ENCODE results near the gene TUNAR.

The TUNAR gene

DNA sequence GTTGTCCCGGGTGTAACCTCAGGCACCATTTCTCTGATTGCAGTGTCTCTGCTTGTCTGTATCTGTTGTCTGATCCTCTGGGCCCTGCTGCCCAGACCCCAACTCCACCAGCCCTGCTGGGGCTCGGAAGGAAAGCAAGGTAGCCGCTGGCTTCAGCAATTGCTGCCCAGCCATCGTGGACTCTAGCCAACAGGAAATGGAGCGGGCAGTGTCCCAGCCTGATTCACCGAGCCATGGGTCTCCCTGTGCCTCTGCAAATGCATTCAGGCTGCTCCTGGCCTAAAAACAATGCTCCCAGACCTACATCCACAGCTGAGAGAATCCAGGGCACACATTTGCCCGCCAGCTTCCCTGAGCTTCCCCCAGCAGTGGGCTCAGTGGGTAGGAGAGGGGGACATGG lies 9.2 kb downstream of the TUNAR start:
- ATAC-seq, result peak; percentile 86
- TF ChIP-seq ZC3H10 (CRISPR knock-in tag; IDR thresholded peaks at IDR 0.05), result no peak
- TF ChIP-seq RARB (CRISPR knock-in tag; IDR thresholded peaks at IDR 0.05), result no peak
- TF ChIP-seq, protein P1, sequence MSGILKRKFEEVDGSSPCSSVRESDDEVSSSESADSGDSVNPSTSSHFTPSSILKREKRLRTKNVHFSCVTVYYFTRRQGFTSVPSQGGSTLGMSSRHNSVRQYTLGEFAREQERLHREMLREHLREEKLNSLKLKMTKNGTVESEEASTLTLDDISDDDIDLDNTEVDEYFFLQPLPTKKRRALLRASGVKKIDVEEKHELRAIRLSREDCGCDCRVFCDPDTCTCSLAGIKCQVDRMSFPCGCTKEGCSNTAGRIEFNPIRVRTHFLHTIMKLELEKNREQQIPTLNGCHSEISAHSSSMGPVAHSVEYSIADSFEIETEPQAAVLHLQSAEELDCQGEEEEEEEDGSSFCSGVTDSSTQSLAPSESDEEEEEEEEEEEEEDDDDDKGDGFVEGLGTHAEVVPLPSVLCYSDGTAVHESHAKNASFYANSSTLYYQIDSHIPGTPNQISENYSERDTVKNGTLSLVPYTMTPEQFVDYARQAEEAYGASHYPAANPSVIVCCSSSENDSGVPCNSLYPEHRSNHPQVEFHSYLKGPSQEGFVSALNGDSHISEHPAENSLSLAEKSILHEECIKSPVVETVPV (CRISPR knock-in tag; IDR thresholded peaks at IDR 0.05), result no peak
- no peak for TF ChIP-seq TOX (CRISPR knock-in tag; IDR thresholded peaks at IDR 0.05; ENCODE audit: borderline replicate concordance)
- TF ChIP-seq PPARA (CRISPR knock-in tag; IDR thresholded peaks at IDR 0.05; ENCODE audit: borderline replicate concordance), result no peak
- TF ChIP-seq ZFP30 (CRISPR knock-in tag; IDR thresholded peaks at IDR 0.05), result no peak
- TF ChIP-seq OSR1 (CRISPR knock-in tag; IDR thresholded peaks at IDR 0.05), result no peak
- no peak for TF ChIP-seq SNAI2 (CRISPR knock-in tag; IDR thresholded peaks at IDR 0.05)
- TF ChIP-seq ARNTL (CRISPR knock-in tag; IDR thresholded peaks at IDR 0.05; ENCODE audit: borderline replicate concordance, low read depth), result no peak
- no peak for TF ChIP-seq ZNF70 (CRISPR knock-in tag; IDR thresholded peaks at IDR 0.05)
- no peak for TF ChIP-seq ZNF8 (CRISPR knock-in tag; IDR thresholded peaks at IDR 0.05)
- TF ChIP-seq TCF4 (CRISPR knock-in tag; IDR thresholded peaks at IDR 0.05; ENCODE audit: borderline replicate concordance), result no peak
- no peak for TF ChIP-seq ZFP3 (CRISPR knock-in tag; IDR thresholded peaks at IDR 0.05)
- TF ChIP-seq, protein P2, sequence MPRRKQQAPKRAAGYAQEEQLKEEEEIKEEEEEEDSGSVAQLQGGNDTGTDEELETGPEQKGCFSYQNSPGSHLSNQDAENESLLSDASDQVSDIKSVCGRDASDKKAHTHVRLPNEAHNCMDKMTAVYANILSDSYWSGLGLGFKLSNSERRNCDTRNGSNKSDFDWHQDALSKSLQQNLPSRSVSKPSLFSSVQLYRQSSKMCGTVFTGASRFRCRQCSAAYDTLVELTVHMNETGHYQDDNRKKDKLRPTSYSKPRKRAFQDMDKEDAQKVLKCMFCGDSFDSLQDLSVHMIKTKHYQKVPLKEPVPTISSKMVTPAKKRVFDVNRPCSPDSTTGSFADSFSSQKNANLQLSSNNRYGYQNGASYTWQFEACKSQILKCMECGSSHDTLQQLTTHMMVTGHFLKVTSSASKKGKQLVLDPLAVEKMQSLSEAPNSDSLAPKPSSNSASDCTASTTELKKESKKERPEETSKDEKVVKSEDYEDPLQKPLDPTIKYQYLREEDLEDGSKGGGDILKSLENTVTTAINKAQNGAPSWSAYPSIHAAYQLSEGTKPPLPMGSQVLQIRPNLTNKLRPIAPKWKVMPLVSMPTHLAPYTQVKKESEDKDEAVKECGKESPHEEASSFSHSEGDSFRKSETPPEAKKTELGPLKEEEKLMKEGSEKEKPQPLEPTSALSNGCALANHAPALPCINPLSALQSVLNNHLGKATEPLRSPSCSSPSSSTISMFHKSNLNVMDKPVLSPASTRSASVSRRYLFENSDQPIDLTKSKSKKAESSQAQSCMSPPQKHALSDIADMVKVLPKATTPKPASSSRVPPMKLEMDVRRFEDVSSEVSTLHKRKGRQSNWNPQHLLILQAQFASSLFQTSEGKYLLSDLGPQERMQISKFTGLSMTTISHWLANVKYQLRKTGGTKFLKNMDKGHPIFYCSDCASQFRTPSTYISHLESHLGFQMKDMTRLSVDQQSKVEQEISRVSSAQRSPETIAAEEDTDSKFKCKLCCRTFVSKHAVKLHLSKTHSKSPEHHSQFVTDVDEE (CRISPR knock-in tag; IDR thresholded peaks at IDR 0.05), result no peak
- no peak for TF ChIP-seq ISL1 (CRISPR knock-in tag; IDR thresholded peaks at IDR 0.05)
- no peak for TF ChIP-seq CSDC2 (CRISPR knock-in tag; IDR thresholded peaks at IDR 0.05)
- TF ChIP-seq, protein P3, sequence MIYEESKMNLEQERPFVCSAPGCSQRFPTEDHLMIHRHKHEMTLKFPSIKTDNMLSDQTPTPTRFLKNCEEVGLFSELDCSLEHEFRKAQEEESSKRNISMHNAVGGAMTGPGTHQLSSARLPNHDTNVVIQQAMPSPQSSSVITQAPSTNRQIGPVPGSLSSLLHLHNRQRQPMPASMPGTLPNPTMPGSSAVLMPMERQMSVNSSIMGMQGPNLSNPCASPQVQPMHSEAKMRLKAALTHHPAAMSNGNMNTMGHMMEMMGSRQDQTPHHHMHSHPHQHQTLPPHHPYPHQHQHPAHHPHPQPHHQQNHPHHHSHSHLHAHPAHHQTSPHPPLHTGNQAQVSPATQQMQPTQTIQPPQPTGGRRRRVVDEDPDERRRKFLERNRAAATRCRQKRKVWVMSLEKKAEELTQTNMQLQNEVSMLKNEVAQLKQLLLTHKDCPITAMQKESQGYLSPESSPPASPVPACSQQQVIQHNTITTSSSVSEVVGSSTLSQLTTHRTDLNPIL (CRISPR knock-in tag; IDR thresholded peaks at IDR 0.05; ENCODE audit: low read depth), result no peak
- no peak for TF ChIP-seq ESRRG (CRISPR knock-in tag; IDR thresholded peaks at IDR 0.05)

DNA sequence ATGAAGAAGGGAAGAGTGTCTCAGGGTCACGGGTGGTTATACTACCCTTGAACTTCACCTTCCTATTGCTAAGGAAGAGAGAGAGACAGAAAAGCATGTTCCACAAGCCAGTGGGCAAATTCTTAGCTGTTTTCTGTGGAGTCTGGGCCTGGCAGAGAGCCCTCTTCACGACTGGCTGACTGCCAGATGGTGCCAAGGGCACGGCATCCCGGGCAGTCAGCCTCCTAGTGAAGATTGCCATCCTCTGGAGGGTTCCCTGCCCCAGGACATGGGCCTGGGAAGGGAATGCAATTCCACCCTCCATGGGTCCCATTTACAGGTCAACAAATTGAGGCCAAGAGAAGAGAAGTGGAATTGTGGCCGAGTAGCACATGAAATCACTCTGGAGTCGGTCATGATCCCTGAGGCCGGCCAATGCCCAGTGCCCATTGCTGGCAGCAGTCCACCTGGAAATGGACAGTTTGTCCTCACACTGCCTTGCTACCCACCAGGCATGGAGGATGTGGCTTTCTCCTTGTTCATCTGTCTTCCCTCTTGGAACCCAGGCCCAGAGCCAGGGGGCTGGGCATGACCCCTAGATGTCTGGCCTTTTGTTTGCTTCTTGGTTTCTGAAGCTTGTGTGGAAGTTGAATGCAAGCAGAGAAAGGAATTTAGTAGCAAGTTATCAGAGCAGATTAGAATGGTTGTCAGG lies 9.9 kb downstream of the TUNAR start:
- TF ChIP-seq TOX (CRISPR knock-in tag; IDR thresholded peaks at IDR 0.05; ENCODE audit: borderline replicate concordance), result no peak
- TF ChIP-seq CSDC2 (CRISPR knock-in tag; IDR thresholded peaks at IDR 0.05), result no peak
- no peak for TF ChIP-seq ESRRG (CRISPR knock-in tag; IDR thresholded peaks at IDR 0.05)
- no peak for TF ChIP-seq ZFP30 (CRISPR knock-in tag; IDR thresholded peaks at IDR 0.05)
- TF ChIP-seq GLIS3 (CRISPR knock-in tag; IDR thresholded peaks at IDR 0.05), result no peak
- TF ChIP-seq, protein P4, sequence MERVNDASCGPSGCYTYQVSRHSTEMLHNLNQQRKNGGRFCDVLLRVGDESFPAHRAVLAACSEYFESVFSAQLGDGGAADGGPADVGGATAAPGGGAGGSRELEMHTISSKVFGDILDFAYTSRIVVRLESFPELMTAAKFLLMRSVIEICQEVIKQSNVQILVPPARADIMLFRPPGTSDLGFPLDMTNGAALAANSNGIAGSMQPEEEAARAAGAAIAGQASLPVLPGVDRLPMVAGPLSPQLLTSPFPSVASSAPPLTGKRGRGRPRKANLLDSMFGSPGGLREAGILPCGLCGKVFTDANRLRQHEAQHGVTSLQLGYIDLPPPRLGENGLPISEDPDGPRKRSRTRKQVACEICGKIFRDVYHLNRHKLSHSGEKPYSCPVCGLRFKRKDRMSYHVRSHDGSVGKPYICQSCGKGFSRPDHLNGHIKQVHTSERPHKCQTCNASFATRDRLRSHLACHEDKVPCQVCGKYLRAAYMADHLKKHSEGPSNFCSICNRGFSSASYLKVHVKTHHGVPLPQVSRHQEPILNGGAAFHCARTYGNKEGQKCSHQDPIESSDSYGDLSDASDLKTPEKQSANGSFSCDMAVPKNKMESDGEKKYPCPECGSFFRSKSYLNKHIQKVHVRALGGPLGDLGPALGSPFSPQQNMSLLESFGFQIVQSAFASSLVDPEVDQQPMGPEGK (CRISPR knock-in tag; IDR thresholded peaks at IDR 0.05; ENCODE audit: borderline replicate concordance), result no peak
- TF ChIP-seq, protein P1 (CRISPR knock-in tag; IDR thresholded peaks at IDR 0.05), result no peak
- no peak for TF ChIP-seq PPARA (CRISPR knock-in tag; IDR thresholded peaks at IDR 0.05; ENCODE audit: borderline replicate concordance)
- no peak for TF ChIP-seq ZC3H10 (CRISPR knock-in tag; IDR thresholded peaks at IDR 0.05)
- no peak for TF ChIP-seq SNAI2 (CRISPR knock-in tag; IDR thresholded peaks at IDR 0.05)
- TF ChIP-seq TCF4 (CRISPR knock-in tag; IDR thresholded peaks at IDR 0.05; ENCODE audit: borderline replicate concordance), result no peak
- TF ChIP-seq ARNTL (CRISPR knock-in tag; IDR thresholded peaks at IDR 0.05; ENCODE audit: borderline replicate concordance, low read depth), result no peak
- no peak for TF ChIP-seq BACH2 (CRISPR knock-in tag; IDR thresholded peaks at IDR 0.05; ENCODE audit: borderline replicate concordance)
- TF ChIP-seq, protein P5, sequence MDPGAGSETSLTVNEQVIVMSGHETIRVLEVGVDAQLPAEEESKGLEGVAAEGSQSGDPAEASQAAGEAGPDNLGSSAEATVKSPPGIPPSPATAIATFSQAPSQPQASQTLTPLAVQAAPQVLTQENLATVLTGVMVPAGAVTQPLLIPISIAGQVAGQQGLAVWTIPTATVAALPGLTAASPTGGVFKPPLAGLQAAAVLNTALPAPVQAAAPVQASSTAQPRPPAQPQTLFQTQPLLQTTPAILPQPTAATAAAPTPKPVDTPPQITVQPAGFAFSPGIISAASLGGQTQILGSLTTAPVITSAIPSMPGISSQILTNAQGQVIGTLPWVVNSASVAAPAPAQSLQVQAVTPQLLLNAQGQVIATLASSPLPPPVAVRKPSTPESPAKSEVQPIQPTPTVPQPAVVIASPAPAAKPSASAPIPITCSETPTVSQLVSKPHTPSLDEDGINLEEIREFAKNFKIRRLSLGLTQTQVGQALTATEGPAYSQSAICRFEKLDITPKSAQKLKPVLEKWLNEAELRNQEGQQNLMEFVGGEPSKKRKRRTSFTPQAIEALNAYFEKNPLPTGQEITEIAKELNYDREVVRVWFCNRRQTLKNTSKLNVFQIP (CRISPR knock-in tag; IDR thresholded peaks at IDR 0.05; ENCODE audit: borderline replicate concordance, low read depth), result no peak
- no peak for TF ChIP-seq OSR1 (CRISPR knock-in tag; IDR thresholded peaks at IDR 0.05)
- TF ChIP-seq, protein P2 (CRISPR knock-in tag; IDR thresholded peaks at IDR 0.05), result no peak
- TF ChIP-seq, protein P3 (CRISPR knock-in tag; IDR thresholded peaks at IDR 0.05; ENCODE audit: low read depth), result no peak
- TF ChIP-seq ZNF70 (CRISPR knock-in tag; IDR thresholded peaks at IDR 0.05), result no peak
- ATAC-seq, result peak; percentile 34
